LNCaP clone FGC (cell line): ENCODE results near the gene OOSP3.

Source experiments
- DNase-seq: peaks from one replicate; pipeline ENCODE4 v3.0.0-alpha.2; 2011; ENCODE audit warnings: low read depth
- H3K4me3 ChIP-seq: 2 replicates; pipeline ENCODE4 v1.5.1; 2011; ENCODE audit warnings: mild to moderate bottlenecking, low read depth, low read length, control low read depth
- TF ChIP-seq, protein P1 (sequence below): IDR thresholded peaks from 2 replicates; pipeline ENCODE4 v1.5.1; 2012; ENCODE audit warnings: mild to moderate bottlenecking; ENCODE audit not compliant: control insufficient read depth, insufficient read depth; ENCODE audit errors: extremely low read depth

The OOSP3 gene

DNA sequence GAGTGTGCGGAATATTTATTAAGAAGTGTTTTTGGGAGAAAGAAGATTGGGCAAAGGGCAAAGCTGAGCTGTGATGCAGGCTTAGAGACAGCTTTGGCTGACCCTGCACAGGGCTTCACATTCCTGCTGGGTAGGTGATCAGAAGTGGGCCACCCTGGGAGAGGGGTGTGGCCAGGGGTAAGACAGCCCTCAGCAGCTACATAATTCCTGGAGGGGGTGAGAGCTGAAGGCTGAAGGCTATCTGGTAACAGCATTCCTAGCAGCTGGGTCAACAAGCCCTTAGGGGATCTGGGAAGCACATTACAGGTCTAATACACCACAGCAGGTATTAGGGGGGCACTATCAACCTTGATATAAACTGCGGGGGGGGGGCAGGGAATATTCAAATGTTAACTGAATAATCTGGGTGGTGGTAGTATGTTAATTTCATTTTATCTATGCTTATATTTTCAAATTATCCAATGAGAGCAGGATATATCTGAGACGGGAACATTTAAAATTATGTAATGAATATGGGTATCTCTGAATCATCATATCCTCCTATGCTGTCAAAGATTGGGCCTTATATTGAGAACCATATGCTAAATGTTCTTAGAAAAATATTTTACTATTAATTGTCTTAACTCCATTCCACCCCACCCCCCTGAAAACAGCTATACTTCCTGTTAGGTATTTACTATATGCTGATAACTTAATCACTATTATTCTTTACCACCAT is 65.6 kb downstream of the OOSP3 start:
- no peak overlapping the region for H3K4me3 ChIP-seq
- TF ChIP-seq, protein P1, sequence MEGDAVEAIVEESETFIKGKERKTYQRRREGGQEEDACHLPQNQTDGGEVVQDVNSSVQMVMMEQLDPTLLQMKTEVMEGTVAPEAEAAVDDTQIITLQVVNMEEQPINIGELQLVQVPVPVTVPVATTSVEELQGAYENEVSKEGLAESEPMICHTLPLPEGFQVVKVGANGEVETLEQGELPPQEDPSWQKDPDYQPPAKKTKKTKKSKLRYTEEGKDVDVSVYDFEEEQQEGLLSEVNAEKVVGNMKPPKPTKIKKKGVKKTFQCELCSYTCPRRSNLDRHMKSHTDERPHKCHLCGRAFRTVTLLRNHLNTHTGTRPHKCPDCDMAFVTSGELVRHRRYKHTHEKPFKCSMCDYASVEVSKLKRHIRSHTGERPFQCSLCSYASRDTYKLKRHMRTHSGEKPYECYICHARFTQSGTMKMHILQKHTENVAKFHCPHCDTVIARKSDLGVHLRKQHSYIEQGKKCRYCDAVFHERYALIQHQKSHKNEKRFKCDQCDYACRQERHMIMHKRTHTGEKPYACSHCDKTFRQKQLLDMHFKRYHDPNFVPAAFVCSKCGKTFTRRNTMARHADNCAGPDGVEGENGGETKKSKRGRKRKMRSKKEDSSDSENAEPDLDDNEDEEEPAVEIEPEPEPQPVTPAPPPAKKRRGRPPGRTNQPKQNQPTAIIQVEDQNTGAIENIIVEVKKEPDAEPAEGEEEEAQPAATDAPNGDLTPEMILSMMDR: no peak
- DNase-seq: no peak

DNA sequence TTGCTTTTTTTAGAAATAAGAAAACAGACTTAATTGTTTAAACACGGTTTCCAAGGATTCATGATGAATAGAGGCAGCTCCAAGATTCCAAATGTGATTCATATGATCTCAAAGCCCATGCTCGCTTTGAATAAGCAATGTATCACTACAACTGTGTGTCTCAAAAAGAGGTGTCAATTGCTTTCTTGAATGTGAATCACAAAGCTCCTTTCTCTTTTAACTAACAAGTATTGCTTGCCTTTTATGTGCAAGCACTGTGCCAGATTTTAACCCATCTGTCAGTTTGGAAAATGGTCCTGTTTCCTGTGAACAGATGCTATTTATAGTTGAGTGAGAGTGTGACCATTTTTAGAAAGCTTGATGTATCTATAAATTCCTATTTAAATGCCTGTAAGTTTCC is 66.1 kb downstream of the OOSP3 start:
- no peak overlapping the region for H3K4me3 ChIP-seq
- no peak for DNase-seq
- TF ChIP-seq, protein P1: no peak
